Dendritic cell treated with granulocyte-macrophage colony-stimulating factor and Interleukin-4, amounts not matched to agents 40 ng/mL and 50 ng/mL, for 4 days (primary cell): ENCODE results near the gene HSPA1B.
"Not testable (repeated sequence)": the region's sequence is repeated elsewhere in the genome, so short reads cannot be mapped to it uniquely, and the experiment has no call there.

Experiments used
- H3K27ac Mint-ChIP-seq: one replicate; pipeline ENCODE4 v1.8.0; 2022; ENCODE audit warnings: mild to moderate bottlenecking, mixed read lengths
- H3K27me3 Mint-ChIP-seq: one replicate; pipeline ENCODE4 v1.8.0; 2022; ENCODE audit warnings: mild to moderate bottlenecking, mixed read lengths
- H3K36me3 Mint-ChIP-seq: one replicate; pipeline ENCODE4 v1.8.0; 2022; ENCODE audit warnings: low read depth, mixed read lengths
- H3K4me1 Mint-ChIP-seq: one replicate; pipeline ENCODE4 v1.8.0; 2022; ENCODE audit warnings: low read depth, mixed read lengths
- H3K4me3 Mint-ChIP-seq: one replicate; pipeline ENCODE4 v1.8.0; 2022; ENCODE audit warnings: mild to moderate bottlenecking, moderate library complexity, mixed read lengths
- H3K9me3 Mint-ChIP-seq: one replicate; pipeline ENCODE4 v1.8.0; 2022; ENCODE audit warnings: mixed read lengths
- intact Hi-C: fragments of 100-400 bp; cut with micrococcal nuclease; formaldehyde crosslinking; loops from one replicate; pipeline ENCODE4 v1.15.0; 2022

Gene HSPA1B

GRCh38 chr6:31864818-31865204 lies 37.3 kb downstream of the HSPA1B start:
- Mint-ChIP-seq H3K36me3 (peaks cover 37% of the 10 kb centered on the region), H3K27ac (peak overlapping the region; percentile 87), H3K4me3 (no peak overlapping the region), H3K9me3 (no peaks in the 10 kb centered on the region), H3K4me1 (peaks cover 32% of the 10 kb centered on the region), H3K27me3 (peaks cover 9% of the 10 kb centered on the region)
- intact Hi-C loops, result no loop called here

- H3K4me1 Mint-ChIP-seq, result peaks cover 27% of the 10 kb centered on the region
- H3K36me3 Mint-ChIP-seq, result peaks cover 31% of the 10 kb centered on the region
- H3K27me3 Mint-ChIP-seq, result peaks cover 11% of the 10 kb centered on the region
- no peak overlapping the region for H3K4me3 Mint-ChIP-seq
- no peaks in the 10 kb centered on the region for H3K9me3 Mint-ChIP-seq
- H3K27ac Mint-ChIP-seq, result no peak overlapping the region
- intact Hi-C loops, result no loop called here
Measured at GRCh38 chr6:31865205-31866118, 37.9 kb downstream of the HSPA1B start.

GRCh38 chr6:31868658-31868971 lies 41.1 kb downstream of the HSPA1B start:
- peaks cover 11% of the 10 kb centered on the region for H3K4me1 Mint-ChIP-seq
- not testable (repeated sequence) for H3K36me3 Mint-ChIP-seq

GRCh38 chr6:31869343-31869742 lies 41.8 kb downstream of the HSPA1B start:
- intact Hi-C loops, result no loop called here
- Mint-ChIP-seq H3K27me3 (peaks cover 19% of the 10 kb centered on the region), H3K36me3 (no peaks in the 10 kb centered on the region)

More at GRCh38 chr6:31868658-31868971, 41.1 kb downstream of the HSPA1B start:
- Mint-ChIP-seq H3K27me3 (peaks cover 17% of the 10 kb centered on the region), H3K27ac (peak overlapping the region; percentile 58)
- intact Hi-C loops, H3K9me3 Mint-ChIP-seq, H3K4me3 Mint-ChIP-seq: not testable (repeated sequence)

GRCh38 chr6:31870385-31870921 lies 42.9 kb downstream of the HSPA1B start:
- Mint-ChIP-seq H3K4me3 (no peak overlapping the region), H3K27ac (no peak overlapping the region), H3K27me3 (peaks cover 22% of the 10 kb centered on the region), H3K4me1 (peaks cover 9% of the 10 kb centered on the region), H3K36me3 (no peaks in the 10 kb centered on the region), H3K9me3 (no peaks in the 10 kb centered on the region)
- intact Hi-C loops, result no loop called here

More at GRCh38 chr6:31869343-31869742, 41.8 kb downstream of the HSPA1B start:
- Mint-ChIP-seq H3K27ac (no peak overlapping the region), H3K4me3 (no peak overlapping the region), H3K9me3 (no peaks in the 10 kb centered on the region), H3K4me1 (peaks cover 12% of the 10 kb centered on the region)

- Mint-ChIP-seq H3K4me1 (peaks cover 9% of the 10 kb centered on the region), H3K27me3 (peaks cover 22% of the 10 kb centered on the region), H3K36me3 (no peaks in the 10 kb centered on the region), H3K9me3 (no peaks in the 10 kb centered on the region), H3K4me3 (no peak overlapping the region), H3K27ac (no peak overlapping the region)
- intact Hi-C loops, result no loop called here
Measured at GRCh38 chr6:31871046-31871659, 43.6 kb downstream of the HSPA1B start.

- H3K4me1 Mint-ChIP-seq, result peaks cover 9% of the 10 kb centered on the region
- peaks cover 17% of the 10 kb centered on the region for H3K27me3 Mint-ChIP-seq
- H3K36me3 Mint-ChIP-seq, result peaks cover under 1% of the 10 kb centered on the region
- intact Hi-C loops, result no loop called here
- H3K27ac Mint-ChIP-seq, result no peak overlapping the region
- no peak overlapping the region for H3K4me3 Mint-ChIP-seq
- no peaks in the 10 kb centered on the region for H3K9me3 Mint-ChIP-seq
Measured at GRCh38 chr6:31874084-31874670, 46.6 kb downstream of the HSPA1B start.

- intact Hi-C loops, result no loop called here
- H3K27me3 Mint-ChIP-seq, result peaks cover 13% of the 10 kb centered on the region
- no peak overlapping the region for H3K4me3 Mint-ChIP-seq
- H3K27ac Mint-ChIP-seq, result no peak overlapping the region
- H3K4me1 Mint-ChIP-seq, result peaks cover 9% of the 10 kb centered on the region
- peaks cover 9% of the 10 kb centered on the region for H3K36me3 Mint-ChIP-seq
- no peaks in the 10 kb centered on the region for H3K9me3 Mint-ChIP-seq
Measured at GRCh38 chr6:31874836-31875572, 47.5 kb downstream of the HSPA1B start.

- Mint-ChIP-seq H3K27ac (no peak overlapping the region), H3K4me1 (peaks cover 9% of the 10 kb centered on the region), H3K27me3 (peaks cover 11% of the 10 kb centered on the region), H3K9me3 (no peaks in the 10 kb centered on the region), H3K4me3 (no peak overlapping the region), H3K36me3 (peaks cover 18% of the 10 kb centered on the region)
- intact Hi-C loops, result no loop called here
Measured at GRCh38 chr6:31875877-31876276, 48.3 kb downstream of the HSPA1B start.

GRCh38 chr6:31876357-31876756 lies 48.8 kb downstream of the HSPA1B start:
- intact Hi-C loops, result no loop called here
- Mint-ChIP-seq H3K9me3 (no peaks in the 10 kb centered on the region), H3K27ac (no peak overlapping the region), H3K27me3 (peaks cover 9% of the 10 kb centered on the region), H3K4me1 (peaks cover 9% of the 10 kb centered on the region), H3K4me3 (no peak overlapping the region), H3K36me3 (peaks cover 22% of the 10 kb centered on the region)

- Mint-ChIP-seq H3K4me1 (peaks cover 9% of the 10 kb centered on the region), H3K4me3 (no peak overlapping the region), H3K27ac (no peak overlapping the region), H3K27me3 (peaks cover 5% of the 10 kb centered on the region), H3K36me3 (peaks cover 31% of the 10 kb centered on the region), H3K9me3 (no peaks in the 10 kb centered on the region)
- intact Hi-C loops, result no loop called here
Measured at GRCh38 chr6:31877125-31877650, 49.6 kb downstream of the HSPA1B start.

GRCh38 chr6:31877651-31878161 lies 50.2 kb downstream of the HSPA1B start:
- intact Hi-C loops, result no loop called here
- H3K27ac Mint-ChIP-seq, result peak overlapping the region; percentile 40
- H3K27me3 Mint-ChIP-seq, result peaks cover 5% of the 10 kb centered on the region
- H3K4me1 Mint-ChIP-seq, result peaks cover 9% of the 10 kb centered on the region
- no peak overlapping the region for H3K4me3 Mint-ChIP-seq
- no peaks in the 10 kb centered on the region for H3K9me3 Mint-ChIP-seq
- H3K36me3 Mint-ChIP-seq, result peaks cover 36% of the 10 kb centered on the region

- H3K27me3 Mint-ChIP-seq, result peaks cover 5% of the 10 kb centered on the region
- intact Hi-C loops, result no loop called here
- no peak overlapping the region for H3K4me3 Mint-ChIP-seq
- H3K9me3 Mint-ChIP-seq, result no peaks in the 10 kb centered on the region
- peaks cover 9% of the 10 kb centered on the region for H3K4me1 Mint-ChIP-seq
- H3K36me3 Mint-ChIP-seq, result peaks cover 41% of the 10 kb centered on the region
- peak overlapping the region; percentile 40 for H3K27ac Mint-ChIP-seq
Measured at GRCh38 chr6:31878222-31878621, 50.7 kb downstream of the HSPA1B start.
